Stomach (tissue), 4 donors: ENCODE results near the gene PKNOX2.

ENCODE experiments used
- CTCF ChIP-seq, 7 experiments: fragments of 450-650 bp in 4 of 7; fragments of 200-600 bp in 3 of 7; sonication (generic) in 3 of 7; IDR thresholded peaks; one replicate each; pipeline ENCODE4 v1.5.1; 2016 to 2019; ENCODE audit warnings: antibody characterized with exemption in 7 of 7, control low read depth in 2 of 7, mild to moderate bottlenecking in 1 of 7
- EP300 ChIP-seq: sonication (generic); formaldehyde crosslinking; IDR thresholded peaks from one replicate; pipeline ENCODE4 v1.6.1; 2017; ENCODE audit warnings: antibody characterized with exemption
- POLR2A ChIP-seq, 4 donors: fragments of 450-650 bp; IDR thresholded peaks; one replicate each; pipeline ENCODE4 v1.6.1; 2016; ENCODE audit warnings: antibody characterized with exemption in 4 of 4, control low read depth in 2 of 4, mild to moderate bottlenecking in 1 of 4, moderate library complexity in 1 of 4
- POLR2AphosphoS5 ChIP-seq, 3 donors: sonication (generic); formaldehyde crosslinking; IDR thresholded peaks; one replicate each; pipeline ENCODE4 v1.6.1; 2016; ENCODE audit warnings: antibody characterized with exemption in 3 of 3

- TF ChIP-seq CTCF (IDR thresholded peaks at IDR 0.05) (no peak), POLR2A (IDR thresholded peaks at IDR 0.05) (no peak), EP300 (no peak), POLR2AphosphoS5 (IDR thresholded peaks at IDR 0.05) (no peak)
Observed at GRCh38 chr11:125140233-125140632, 24.3 kb upstream of the PKNOX2 start.
